SH-SY5Y (cell line): ENCODE results near the gene SAMD4A.

Experiments used
- GATA2 ChIP-seq: IDR thresholded peaks from 2 replicates; pipeline ENCODE4 v1.6.1; 2011; ENCODE audit warnings: mild to moderate bottlenecking, low read depth, low read length
- GATA3 ChIP-seq: IDR thresholded peaks from 2 replicates; pipeline ENCODE4 v1.6.1; 2011; ENCODE audit warnings: low read depth, mild to moderate bottlenecking, low read length, moderate library complexity

Gene SAMD4A

GRCh38 chr14:54566410-54567223, at the start of gene SAMD4A:
TSS of gene SAMD4A (plus strand) at chr14:54567128. CDS start at chr14:54567917, 789 bp downstream.
- TF ChIP-seq GATA3 (no peak), GATA2 (no peak)

GRCh38 chr14:54524410-54524809, 42.5 kb upstream of the SAMD4A start:
- no peak for TF ChIP-seq GATA3
- TF ChIP-seq GATA2, result no peak

GRCh38 chr14:54528973-54529372, 38.0 kb upstream of the SAMD4A start:
- TF ChIP-seq GATA3 (no peak), GATA2 (no peak; the same call in 1 of the 2 replicates)

GRCh38 chr14:54529811-54530210, 37.1 kb upstream of the SAMD4A start:
- no peak for TF ChIP-seq GATA2
- TF ChIP-seq GATA3, result no peak

GRCh38 chr14:54532111-54533012, 34.6 kb upstream of the SAMD4A start:
- TF ChIP-seq GATA2, result no peak
- TF ChIP-seq GATA3, result no peak

GRCh38 chr14:54533100-54533499, 33.8 kb upstream of the SAMD4A start:
- TF ChIP-seq GATA3, result no peak

- no peak for TF ChIP-seq GATA3
- TF ChIP-seq GATA2, result no peak
Measured at GRCh38 chr14:54535126-54535525, 31.8 kb upstream of the SAMD4A start.

GRCh38 chr14:54535646-54536045, 31.3 kb upstream of the SAMD4A start:
- TF ChIP-seq GATA2, result no peak
- TF ChIP-seq GATA3, result no peak

GRCh38 chr14:54537651-54538050, 29.3 kb upstream of the SAMD4A start:
- TF ChIP-seq GATA3 (no peak), GATA2 (no peak)

- TF ChIP-seq GATA3, result no peak
- no peak for TF ChIP-seq GATA2
Measured at GRCh38 chr14:54538055-54538454, 28.9 kb upstream of the SAMD4A start.

- TF ChIP-seq GATA3 (no peak), GATA2 (no peak)
Measured at GRCh38 chr14:54547583-54547982, 19.3 kb upstream of the SAMD4A start.

- TF ChIP-seq GATA3 (no peak), GATA2 (no peak)
Measured at GRCh38 chr14:54548491-54548890, 18.4 kb upstream of the SAMD4A start.

- TF ChIP-seq GATA3 (no peak), GATA2 (no peak)
Measured at GRCh38 chr14:54549862-54550261, 17.1 kb upstream of the SAMD4A start.

GRCh38 chr14:54550514-54550913, 16.4 kb upstream of the SAMD4A start:
- TF ChIP-seq GATA3 (no peak), GATA2 (no peak)
